Rectal smooth muscle tissue (tissue), 1 donor: ENCODE results near the gene CALM1.

ENCODE experiments used
- H3K27ac ChIP-seq: one replicate; pipeline ENCODE4 v1.7.0; 2013; ENCODE audit warnings: low read depth, low read length, inconsistent platforms
- H3K27me3 ChIP-seq: one replicate; pipeline ENCODE4 v1.7.0; 2013; ENCODE audit warnings: low read length; ENCODE audit not compliant: control insufficient read depth, insufficient read depth
- H3K36me3 ChIP-seq: one replicate; pipeline ENCODE4 v1.7.0; 2013; ENCODE audit warnings: low read length; ENCODE audit not compliant: control insufficient read depth, insufficient read depth
- H3K4me1 ChIP-seq: one replicate; pipeline ENCODE4 v1.7.0; 2013; ENCODE audit warnings: low read length; ENCODE audit not compliant: control insufficient read depth, insufficient read depth
- H3K4me3 ChIP-seq: one replicate; pipeline ENCODE4 v1.7.0; 2013; ENCODE audit warnings: low read length
- H3K9ac ChIP-seq: one replicate; pipeline ENCODE4 v1.7.0; 2013; ENCODE audit warnings: low read length

CALM1 gene

DNA sequence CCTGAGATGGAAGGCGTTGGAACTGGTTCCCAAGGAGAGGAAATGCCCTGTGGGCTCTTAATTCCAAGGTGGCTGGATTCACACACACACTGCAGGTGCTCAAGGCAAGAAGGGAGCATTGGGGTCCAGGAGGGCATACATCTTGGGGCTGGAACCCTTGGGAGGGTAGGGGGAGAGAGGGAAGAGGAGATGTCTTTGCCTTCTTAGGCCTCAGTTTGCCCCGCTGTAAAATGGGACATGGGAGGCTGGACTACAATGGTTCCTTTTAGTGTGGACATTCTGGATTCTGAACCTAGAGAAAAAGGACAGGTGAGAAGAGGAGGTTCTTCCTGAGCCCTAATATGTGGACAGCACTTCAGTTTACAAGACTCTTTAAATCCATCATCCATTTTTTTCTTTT, 43.8 kb downstream of the CALM1 start:
- Histone ChIP-seq H3K4me3 (no peak overlapping the region), H3K36me3 (no peaks in the 10 kb centered on the region), H3K4me1 (no peaks in the 10 kb centered on the region), H3K27me3 (no peaks in the 10 kb centered on the region), H3K27ac (no peak overlapping the region), H3K9ac (no peak overlapping the region)

DNA sequence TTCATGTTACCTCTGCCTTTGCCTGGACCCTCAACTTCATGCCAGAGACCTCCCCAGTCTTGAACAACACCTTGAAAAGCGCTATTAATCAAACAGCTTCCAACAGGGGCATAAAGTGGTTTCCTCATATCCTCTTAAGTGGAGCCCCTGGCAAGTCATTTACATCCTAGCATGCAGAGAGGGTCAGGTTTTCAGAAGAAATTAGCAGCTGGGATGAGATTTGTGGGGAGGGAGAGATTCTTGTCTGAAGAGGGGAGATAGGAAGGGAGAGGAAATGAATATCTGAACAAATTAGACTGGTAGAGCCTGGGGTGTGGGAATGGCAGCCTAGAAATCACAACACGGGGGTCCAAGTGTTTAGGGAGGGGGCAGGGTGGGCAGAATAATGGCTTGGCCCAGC, 45.6 kb downstream of the CALM1 start:
- Histone ChIP-seq H3K27me3 (no peaks in the 10 kb centered on the region), H3K36me3 (no peaks in the 10 kb centered on the region), H3K4me3 (no peak overlapping the region), H3K4me1 (no peaks in the 10 kb centered on the region), H3K9ac (no peak overlapping the region), H3K27ac (no peak overlapping the region)

DNA sequence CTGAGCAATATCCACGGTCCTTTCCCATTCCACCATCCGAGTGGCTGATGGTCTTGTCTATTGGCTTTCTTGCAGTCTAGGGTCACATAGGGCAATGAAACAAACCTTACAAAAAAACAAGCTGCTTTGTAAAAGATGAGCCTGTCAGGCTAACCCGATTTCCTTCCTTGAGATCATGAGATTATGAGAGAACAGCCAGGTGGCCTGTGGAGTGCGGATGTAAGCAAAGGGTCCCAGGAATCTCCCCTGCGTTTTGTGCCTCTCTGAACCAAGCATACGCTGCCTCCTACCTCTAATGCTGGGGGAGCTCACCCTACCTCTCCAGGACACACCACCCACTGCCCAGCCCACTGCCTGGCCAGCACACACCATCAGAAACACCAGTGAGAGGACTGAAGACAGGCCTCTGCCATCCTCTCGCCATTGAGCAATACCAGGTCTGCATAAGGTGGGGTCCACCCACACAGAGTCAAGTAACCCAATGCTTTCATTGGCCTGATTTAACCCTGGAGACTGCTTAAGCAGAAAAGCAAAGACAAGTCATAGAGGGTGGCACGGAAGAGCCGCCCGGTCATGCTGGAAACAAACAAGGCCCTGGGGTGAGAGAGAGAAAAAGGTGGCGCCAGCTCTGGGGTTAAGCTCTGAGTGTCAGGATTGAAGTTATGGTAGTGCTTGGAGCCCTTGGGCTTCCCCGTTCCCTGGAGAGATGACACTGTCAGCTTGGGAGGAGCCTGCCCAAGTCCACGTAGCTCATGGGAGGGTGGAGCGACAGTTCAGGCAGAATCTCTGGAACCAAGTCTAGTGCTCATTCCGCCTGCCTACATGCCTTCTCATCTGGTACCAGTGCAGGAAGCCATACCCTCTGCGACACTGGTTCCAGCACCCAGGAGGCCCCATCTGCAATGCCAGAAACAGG, 46.6 kb downstream of the CALM1 start:
- no peaks in the 10 kb centered on the region for H3K36me3 ChIP-seq
- H3K9ac ChIP-seq = no peak overlapping the region
- H3K4me3 ChIP-seq = no peak overlapping the region
- no peaks in the 10 kb centered on the region for H3K4me1 ChIP-seq
- H3K27ac ChIP-seq = no peak overlapping the region
- no peaks in the 10 kb centered on the region for H3K27me3 ChIP-seq

DNA sequence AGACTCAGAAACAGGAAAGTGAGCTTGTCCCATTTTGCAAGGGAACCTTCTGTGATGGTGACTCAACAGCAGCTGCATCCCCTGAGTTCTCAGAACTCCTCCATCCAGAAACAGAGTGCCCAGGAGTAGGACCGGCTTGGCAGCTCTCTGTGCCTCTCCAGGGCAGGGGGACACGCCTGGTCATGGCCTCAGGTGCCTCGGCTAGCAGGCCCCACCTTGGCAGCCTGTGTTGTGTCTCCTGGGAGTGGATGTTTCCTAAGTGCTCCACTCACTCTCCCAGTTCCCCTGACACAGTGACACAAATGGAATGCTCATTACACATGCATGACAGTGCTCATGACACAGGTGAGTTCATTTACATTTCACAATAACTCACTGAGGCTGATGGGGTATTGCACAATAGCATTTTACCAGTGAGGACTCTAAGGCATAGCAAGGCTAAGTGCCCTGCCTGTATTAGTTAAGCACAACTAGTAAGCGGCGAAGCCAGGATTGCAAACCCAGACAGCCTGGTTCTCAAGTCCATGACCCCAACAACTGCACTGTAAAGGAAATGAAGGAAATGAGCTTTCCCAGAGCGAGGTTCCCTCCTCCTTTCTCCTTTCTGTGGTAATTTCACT, 47.4 kb downstream of the CALM1 start:
- Histone ChIP-seq H3K9ac (no peak overlapping the region), H3K27ac (no peak overlapping the region), H3K4me3 (no peak overlapping the region), H3K27me3 (no peaks in the 10 kb centered on the region), H3K4me1 (no peaks in the 10 kb centered on the region), H3K36me3 (no peaks in the 10 kb centered on the region)

DNA sequence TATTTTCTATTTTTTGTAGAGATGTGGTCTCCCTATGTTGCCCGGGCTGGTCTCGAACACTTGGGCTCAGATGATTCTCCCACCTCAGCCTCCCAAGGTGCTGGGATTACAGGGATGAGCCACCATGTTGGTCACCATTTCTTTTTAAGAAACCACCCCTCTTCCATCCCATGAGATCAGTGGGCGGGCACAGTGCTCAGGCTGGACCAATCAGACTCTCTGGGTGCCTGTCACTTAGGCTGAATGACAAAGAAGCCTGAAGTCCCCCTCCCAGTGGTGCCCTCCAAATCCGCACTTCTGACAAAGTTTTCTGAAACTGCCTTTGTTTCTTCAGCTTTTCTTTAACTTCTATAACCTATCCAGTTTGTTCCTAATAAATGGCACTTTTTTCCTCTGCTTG, 48.2 kb downstream of the CALM1 start:
- Histone ChIP-seq H3K9ac (no peak overlapping the region), H3K4me1 (no peaks in the 10 kb centered on the region)

DNA sequence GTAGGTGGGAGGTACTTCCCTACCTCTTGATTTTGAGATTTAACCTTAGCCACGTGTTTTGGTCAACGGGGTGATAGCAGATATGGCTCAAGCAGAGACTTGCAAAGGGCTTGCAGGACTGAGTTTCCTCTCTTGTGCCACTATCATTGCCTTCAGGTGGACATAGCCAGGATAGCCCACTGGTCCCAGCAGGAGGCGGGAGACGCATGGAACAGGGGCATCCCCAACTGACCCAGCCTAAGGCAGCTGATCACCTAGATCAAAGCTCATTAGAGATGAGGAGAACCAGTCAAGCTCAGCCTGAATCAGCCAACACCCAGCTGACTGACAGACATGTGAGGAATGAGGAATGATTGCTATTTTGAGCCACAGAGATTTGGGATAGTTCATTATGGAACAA, 49.6 kb downstream of the CALM1 start:
- Histone ChIP-seq H3K4me3 (no peak overlapping the region), H3K36me3 (no peaks in the 10 kb centered on the region), H3K4me1 (no peaks in the 10 kb centered on the region), H3K27ac (no peak overlapping the region), H3K9ac (no peak overlapping the region), H3K27me3 (no peaks in the 10 kb centered on the region)

More for the DNA sequence above, 48.2 kb downstream of the CALM1 start:
- Histone ChIP-seq H3K4me3 (no peak overlapping the region), H3K27me3 (no peaks in the 10 kb centered on the region), H3K27ac (no peak overlapping the region), H3K36me3 (no peaks in the 10 kb centered on the region)

DNA sequence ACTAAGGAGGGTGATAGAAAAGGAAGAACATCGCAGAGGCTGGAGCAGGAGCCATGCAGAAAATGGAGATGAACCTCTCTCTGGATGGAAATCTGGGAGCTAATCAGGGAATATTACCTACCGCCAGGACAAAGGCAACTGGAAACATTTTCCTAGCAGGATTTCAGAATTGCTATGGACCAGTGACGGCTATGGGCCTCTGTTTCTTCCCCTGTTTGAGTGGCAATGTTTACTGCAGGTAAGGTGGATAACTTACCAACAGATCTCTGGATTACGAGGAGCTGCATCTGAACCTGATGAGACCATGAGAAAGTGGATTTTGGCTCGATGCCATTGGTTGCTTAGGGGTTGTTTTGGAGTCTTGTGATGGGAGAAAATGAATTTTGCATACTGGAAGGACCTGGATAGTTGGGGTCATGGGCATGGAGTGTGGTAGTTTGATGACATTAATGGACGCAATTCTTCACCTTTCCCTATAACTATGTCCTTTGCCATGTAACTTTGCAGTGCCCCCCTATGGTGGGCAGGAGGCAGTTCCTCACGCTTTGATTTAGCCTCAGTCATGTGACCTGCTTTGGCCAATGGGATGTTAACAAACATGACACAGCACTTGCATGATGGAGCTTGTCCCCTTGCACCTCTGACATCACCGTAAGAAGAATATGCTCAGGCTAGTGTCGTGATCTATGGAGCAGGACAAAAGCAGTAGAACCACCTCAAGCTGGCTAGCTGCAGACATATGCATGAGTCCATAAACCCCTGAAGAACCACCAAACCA, 51.1 kb downstream of the CALM1 start:
- Histone ChIP-seq H3K27me3 (no peaks in the 10 kb centered on the region), H3K36me3 (no peaks in the 10 kb centered on the region), H3K9ac (no peak overlapping the region), H3K27ac (no peak overlapping the region), H3K4me1 (no peaks in the 10 kb centered on the region), H3K4me3 (no peak overlapping the region)

DNA sequence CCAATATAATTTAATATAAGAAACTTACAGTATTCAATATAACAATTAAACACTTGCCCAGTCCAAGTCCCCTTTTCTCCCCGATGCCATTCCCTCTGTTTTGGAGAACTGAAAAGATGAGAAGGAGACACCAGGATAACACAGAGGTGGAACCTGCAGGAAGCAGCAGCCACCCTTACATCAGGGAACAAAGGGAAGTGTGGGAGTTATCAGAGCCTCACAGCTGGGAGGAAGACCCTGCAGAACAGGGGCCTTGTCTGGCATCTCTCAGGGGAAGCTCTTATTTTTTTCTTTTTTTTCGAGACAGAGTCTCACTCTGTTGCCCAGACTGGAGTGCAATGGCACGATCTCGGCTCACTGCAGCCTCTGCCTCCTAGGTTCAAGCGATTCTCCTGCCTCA, 52.6 kb downstream of the CALM1 start:
- no peak overlapping the region for H3K27ac ChIP-seq
- no peak overlapping the region for H3K9ac ChIP-seq
- H3K4me3 ChIP-seq = no peak overlapping the region
- H3K27me3 ChIP-seq = no peaks in the 10 kb centered on the region
- H3K4me1 ChIP-seq = peaks cover 6% of the 10 kb centered on the region
- no peaks in the 10 kb centered on the region for H3K36me3 ChIP-seq

DNA sequence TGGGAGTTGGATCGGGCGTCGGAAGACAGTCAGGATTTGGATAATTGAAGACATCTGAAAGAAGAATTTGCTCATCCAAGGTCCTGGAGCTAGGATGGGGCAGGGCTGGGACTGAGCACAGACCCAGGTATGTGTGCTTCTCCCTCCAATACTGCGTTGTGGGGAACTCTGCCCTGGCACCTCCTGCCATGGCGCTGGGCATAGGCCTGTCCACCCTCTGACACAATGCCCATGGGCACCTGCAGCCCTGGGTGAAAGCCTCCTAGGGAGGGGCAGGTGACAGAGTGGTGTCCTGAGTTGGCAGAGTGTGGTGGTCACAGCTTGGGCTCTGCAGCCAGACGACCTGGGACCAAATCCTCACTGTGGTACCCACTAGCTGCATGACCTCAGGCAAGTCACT, 53.3 kb downstream of the CALM1 start:
- no peak overlapping the region for H3K27ac ChIP-seq
- H3K4me1 ChIP-seq = peaks cover 11% of the 10 kb centered on the region
- no peaks in the 10 kb centered on the region for H3K36me3 ChIP-seq
- no peak overlapping the region for H3K9ac ChIP-seq
- H3K4me3 ChIP-seq = no peak overlapping the region
- H3K27me3 ChIP-seq = no peaks in the 10 kb centered on the region

DNA sequence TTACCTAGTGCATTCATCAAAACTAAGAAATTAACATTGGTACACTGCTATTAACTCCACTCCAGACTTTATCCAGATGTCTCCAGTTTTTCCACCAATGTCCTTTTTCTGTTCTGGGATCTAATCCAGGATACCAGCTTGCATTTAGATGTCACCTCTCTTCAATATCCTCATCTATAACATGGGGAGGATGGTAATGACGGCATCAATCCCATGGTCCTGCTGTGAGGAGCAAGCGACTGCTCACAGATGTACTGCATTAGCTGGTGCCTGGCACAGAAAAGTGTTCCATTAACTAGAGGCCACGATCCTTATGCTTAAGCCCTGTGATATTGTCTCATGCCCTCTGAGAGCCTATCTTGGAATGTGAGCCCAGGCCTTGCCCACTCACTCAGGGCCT, 53.8 kb downstream of the CALM1 start:
- Histone ChIP-seq H3K4me1 (peaks cover 13% of the 10 kb centered on the region), H3K9ac (no peak overlapping the region), H3K4me3 (no peak overlapping the region), H3K27me3 (no peaks in the 10 kb centered on the region), H3K36me3 (no peaks in the 10 kb centered on the region), H3K27ac (no peak overlapping the region)

DNA sequence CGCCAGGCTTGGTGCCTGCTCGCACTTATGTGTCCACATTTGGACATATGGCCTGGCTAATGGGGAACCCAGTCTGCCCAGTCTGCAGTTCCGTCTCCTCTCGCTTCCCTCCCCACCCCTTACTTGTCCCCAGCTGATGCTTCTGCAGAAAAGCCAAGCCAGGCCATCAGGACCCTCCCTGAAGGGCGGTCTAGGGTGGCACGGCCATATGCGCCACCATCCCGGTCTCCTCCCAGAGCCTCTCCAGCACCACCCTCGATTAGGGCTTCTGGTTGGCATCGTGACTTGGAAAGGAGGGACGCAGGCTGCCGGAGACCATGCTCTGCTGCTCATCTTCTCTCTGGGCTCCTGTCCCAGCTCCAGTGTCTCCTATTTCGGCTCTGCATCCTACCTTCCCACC, 54.6 kb downstream of the CALM1 start:
- Histone ChIP-seq H3K36me3 (no peaks in the 10 kb centered on the region), H3K27ac (no peak overlapping the region), H3K27me3 (no peaks in the 10 kb centered on the region), H3K9ac (no peak overlapping the region), H3K4me3 (no peak overlapping the region), H3K4me1 (peaks cover 13% of the 10 kb centered on the region)

DNA sequence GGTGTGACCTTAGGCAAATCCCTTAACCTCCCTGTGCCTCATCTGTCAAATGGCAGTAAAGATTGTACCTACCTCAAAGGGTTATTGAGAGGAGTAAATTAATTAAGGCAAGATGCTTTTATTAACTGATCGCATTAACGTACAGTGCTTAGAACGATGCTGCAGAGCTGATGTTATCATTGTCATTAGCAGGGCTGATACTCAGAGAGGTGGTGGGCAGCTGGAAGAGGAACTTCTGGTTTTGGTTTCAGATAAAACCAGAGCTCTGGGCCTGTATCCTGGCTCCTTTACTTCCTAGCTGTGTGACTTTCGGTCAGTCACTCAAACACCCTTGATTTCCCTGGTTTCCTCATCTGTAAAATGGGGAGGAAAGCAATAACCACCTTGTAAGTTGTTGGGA, 55.1 kb downstream of the CALM1 start:
- H3K27ac ChIP-seq = no peak overlapping the region
- H3K4me1 ChIP-seq = peaks cover 13% of the 10 kb centered on the region
- no peaks in the 10 kb centered on the region for H3K27me3 ChIP-seq
- H3K4me3 ChIP-seq = no peak overlapping the region
- H3K9ac ChIP-seq = no peak overlapping the region
- H3K36me3 ChIP-seq = no peaks in the 10 kb centered on the region
